Esophagus muscularis mucosa (tissue), 3 donors: ENCODE data around the gene UNC5B.

Experiments
- POLR2A ChIP-seq: fragments of 450-650 bp; IDR thresholded peaks from one replicate; pipeline ENCODE4 v1.6.1; 2017; ENCODE audit warnings: antibody characterized with exemption, moderate library complexity, mild to moderate bottlenecking, low read depth
- TF ChIP-seq, protein P1 (sequence below), 3 experiments: fragments of 200-600 bp in 2 of 3; fragments of 450-650 bp in 1 of 3; sonication (generic) in 2 of 3; IDR thresholded peaks; one replicate each; pipeline ENCODE4 v1.5.1; 2017 to 2019; ENCODE audit warnings: antibody characterized with exemption in 3 of 3, mild to moderate bottlenecking in 2 of 3, moderate library complexity in 1 of 3

DNA sequence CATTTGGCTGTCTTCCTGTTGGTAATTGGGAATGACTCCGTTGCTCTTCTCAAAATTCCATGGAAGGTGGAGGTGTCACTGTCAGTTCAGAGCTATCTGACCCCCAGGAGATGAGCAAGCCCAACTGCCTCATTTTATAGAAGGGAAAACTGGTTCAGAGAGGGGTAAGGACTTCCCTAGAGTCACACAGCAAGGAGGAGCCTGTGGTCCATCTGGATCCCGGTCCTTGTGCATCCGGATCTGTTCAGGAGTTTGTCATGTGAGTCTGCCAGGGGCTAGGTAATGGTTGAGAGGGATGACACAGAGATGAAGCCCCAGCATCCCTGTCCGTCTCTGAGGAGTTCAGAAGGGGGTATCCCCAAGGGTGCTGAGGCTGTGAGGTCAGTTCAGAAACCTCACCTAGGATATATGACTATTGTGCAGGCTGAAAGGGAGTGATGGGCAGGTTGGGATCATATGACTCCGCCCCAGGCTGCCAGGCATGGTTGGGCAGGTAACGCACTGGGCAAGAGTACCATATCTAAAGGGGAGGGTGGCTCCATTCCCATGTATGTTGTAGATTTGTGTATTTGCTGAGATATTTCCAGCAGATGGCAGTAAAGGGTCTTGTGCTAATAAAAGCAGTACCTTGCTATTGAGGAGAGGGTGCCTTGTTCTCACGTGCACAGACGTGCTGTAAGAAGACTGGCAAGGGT is 90.7 kb downstream of the UNC5B start:
- no peak for TF ChIP-seq POLR2A
- TF ChIP-seq, protein P1, sequence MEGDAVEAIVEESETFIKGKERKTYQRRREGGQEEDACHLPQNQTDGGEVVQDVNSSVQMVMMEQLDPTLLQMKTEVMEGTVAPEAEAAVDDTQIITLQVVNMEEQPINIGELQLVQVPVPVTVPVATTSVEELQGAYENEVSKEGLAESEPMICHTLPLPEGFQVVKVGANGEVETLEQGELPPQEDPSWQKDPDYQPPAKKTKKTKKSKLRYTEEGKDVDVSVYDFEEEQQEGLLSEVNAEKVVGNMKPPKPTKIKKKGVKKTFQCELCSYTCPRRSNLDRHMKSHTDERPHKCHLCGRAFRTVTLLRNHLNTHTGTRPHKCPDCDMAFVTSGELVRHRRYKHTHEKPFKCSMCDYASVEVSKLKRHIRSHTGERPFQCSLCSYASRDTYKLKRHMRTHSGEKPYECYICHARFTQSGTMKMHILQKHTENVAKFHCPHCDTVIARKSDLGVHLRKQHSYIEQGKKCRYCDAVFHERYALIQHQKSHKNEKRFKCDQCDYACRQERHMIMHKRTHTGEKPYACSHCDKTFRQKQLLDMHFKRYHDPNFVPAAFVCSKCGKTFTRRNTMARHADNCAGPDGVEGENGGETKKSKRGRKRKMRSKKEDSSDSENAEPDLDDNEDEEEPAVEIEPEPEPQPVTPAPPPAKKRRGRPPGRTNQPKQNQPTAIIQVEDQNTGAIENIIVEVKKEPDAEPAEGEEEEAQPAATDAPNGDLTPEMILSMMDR (IDR thresholded peaks at IDR 0.05), result peak; percentile 38 to 65 (median 40)
